H9 (cell line): ENCODE results near the gene PGBD5. TPM values are rescaled to one million over a fixed set of nuclear protein-coding genes. Genes with fewer than 3 reads are reported as not detected.
A peak's percentile ranks its signal among the peaks of the same experiment; 100 is the strongest.

Experiments used
- DNase-seq: peaks from one replicate; pipeline ENCODE4 v3.0.0-alpha.2; 2017
- H2AFZ ChIP-seq: one replicate; pipeline ENCODE4 v1.6.1; 2013; ENCODE audit warnings: mild to moderate bottlenecking, low read length, control low read depth, moderate library complexity
- H2AK5ac ChIP-seq: 2 replicates; pipeline ENCODE4 v1.6.1; 2013; ENCODE audit warnings: low read length, control low read depth, mixed read lengths; ENCODE audit not compliant: insufficient read length
- H2BK120ac ChIP-seq: one replicate; pipeline ENCODE4 v1.6.1; 2013; ENCODE audit warnings: low read depth, mild to moderate bottlenecking, low read length, control low read depth, inconsistent platforms; ENCODE audit not compliant: poor library complexity, severe bottlenecking
- H2BK12ac ChIP-seq: 2 replicates; pipeline ENCODE4 v1.6.1; 2013; ENCODE audit warnings: low read length, control low read depth, mixed read lengths, low read depth; ENCODE audit not compliant: insufficient read length
- H2BK15ac ChIP-seq: 2 replicates; pipeline ENCODE4 v1.6.1; 2013; ENCODE audit warnings: low read depth, low read length, control low read depth
- H2BK20ac ChIP-seq: one replicate; pipeline ENCODE4 v1.6.1; 2013; ENCODE audit warnings: low read depth, mild to moderate bottlenecking, low read length, control low read depth, inconsistent platforms; ENCODE audit not compliant: poor library complexity, severe bottlenecking
- H2BK5ac ChIP-seq: 2 replicates; pipeline ENCODE4 v1.6.1; 2013; ENCODE audit warnings: low read length, control low read depth, mixed read lengths; ENCODE audit not compliant: insufficient read length
- H3K14ac ChIP-seq: 2 replicates; pipeline ENCODE4 v1.6.1; 2013; ENCODE audit warnings: low read length, control low read depth; ENCODE audit not compliant: insufficient read depth
- H3K18ac ChIP-seq: 2 replicates; pipeline ENCODE4 v1.6.1; 2013; ENCODE audit warnings: low read depth, mild to moderate bottlenecking, mixed read lengths, low read length, control low read depth; ENCODE audit not compliant: insufficient read length
- H3K23ac ChIP-seq: 2 replicates; pipeline ENCODE4 v1.6.1; 2013; ENCODE audit warnings: low read length, control low read depth, mixed read lengths, low read depth; ENCODE audit not compliant: insufficient read length
- H3K23me2 ChIP-seq: 2 replicates; pipeline ENCODE4 v1.6.1; 2013; ENCODE audit warnings: low read depth, mild to moderate bottlenecking, mixed read lengths, low read length, control low read depth; ENCODE audit not compliant: insufficient read length, poor library complexity, severe bottlenecking
- H3K27ac ChIP-seq: 2 replicates; pipeline ENCODE4 v1.5.1; 2013; ENCODE audit warnings: low read length, control low read depth, mixed read lengths, low read depth; ENCODE audit not compliant: insufficient read length
- H3K27me3 ChIP-seq: 2 replicates; pipeline ENCODE4 v1.6.1; 2013; ENCODE audit warnings: low read length, control low read depth, inconsistent platforms; ENCODE audit not compliant: insufficient read depth
- H3K4ac ChIP-seq: 2 replicates; pipeline ENCODE4 v1.6.1; 2013; ENCODE audit warnings: low read depth, mild to moderate bottlenecking, control low read depth, inconsistent platforms, low read length, moderate library complexity
- H3K4me1 ChIP-seq: 2 replicates; pipeline ENCODE4 v1.6.1; 2013; ENCODE audit warnings: low read length, control low read depth, inconsistent platforms; ENCODE audit not compliant: insufficient read depth
- H3K4me2 ChIP-seq: 2 replicates; pipeline ENCODE4 v1.6.1; 2013; ENCODE audit warnings: low read length, control low read depth, mixed read lengths; ENCODE audit not compliant: insufficient read length, insufficient read depth
- H3K56ac ChIP-seq: 2 replicates; pipeline ENCODE4 v1.6.1; 2013; ENCODE audit warnings: low read depth, mild to moderate bottlenecking, mixed read lengths, low read length, control low read depth; ENCODE audit not compliant: insufficient read length
- H3K79me1 ChIP-seq: 2 replicates; pipeline ENCODE4 v1.6.1; 2013; ENCODE audit warnings: low read depth, mild to moderate bottlenecking, moderate library complexity, low read length, control low read depth, inconsistent platforms; ENCODE audit not compliant: insufficient read depth, poor library complexity, severe bottlenecking
- H3K79me2 ChIP-seq: 2 replicates; pipeline ENCODE4 v1.6.1; 2013; ENCODE audit warnings: low read length, control low read depth, inconsistent platforms; ENCODE audit not compliant: insufficient read depth
- H3K9ac ChIP-seq: 2 replicates; pipeline ENCODE4 v1.6.1; 2013; ENCODE audit warnings: low read length, control low read depth, mixed read lengths; ENCODE audit not compliant: insufficient read length; ENCODE audit errors: extremely low read depth
- H3K9me3 ChIP-seq: one replicate; pipeline ENCODE4 v1.6.1; 2013; ENCODE audit warnings: low read depth, low read length, inconsistent platforms; ENCODE audit not compliant: control insufficient read depth
- H3T11ph ChIP-seq: one replicate; pipeline ENCODE4 v1.6.1; 2013; ENCODE audit warnings: mild to moderate bottlenecking, low read length, control low read depth, inconsistent platforms
- H4K20me1 ChIP-seq: one replicate; pipeline ENCODE4 v1.6.1; 2013; ENCODE audit not compliant: control insufficient read depth, insufficient read length, insufficient read depth
- H4K5ac ChIP-seq: 2 replicates; pipeline ENCODE4 v1.6.1; 2013; ENCODE audit warnings: low read depth, mild to moderate bottlenecking, mixed read lengths, low read length, control low read depth; ENCODE audit not compliant: insufficient read length
- H4K8ac ChIP-seq: replicated peaks from 2 replicates; pipeline ENCODE4 v1.6.1; 2013; ENCODE audit warnings: low read length, control low read depth, mixed read lengths, low read depth; ENCODE audit not compliant: insufficient read length
- H4K91ac ChIP-seq: 2 replicates; pipeline ENCODE4 v1.6.1; 2013; ENCODE audit warnings: low read depth, mild to moderate bottlenecking, moderate library complexity, mixed read lengths, low read length, control low read depth; ENCODE audit not compliant: insufficient read length
- H3K27ac Mint-ChIP-seq, 3 experiments: 2 replicates in 2 of 3; 3 replicates in 1 of 3; pipeline ENCODE4 v1.8.0; 2020 to 2021; ENCODE audit warnings: mixed read lengths in 3 of 3, mild to moderate bottlenecking in 1 of 3, moderate library complexity in 1 of 3
- H3K27me3 Mint-ChIP-seq: 2 replicates; pipeline ENCODE4 v1.8.0; 2021; ENCODE audit warnings: low read depth, mild to moderate bottlenecking, moderate library complexity, mixed read lengths
- H3K36me3 Mint-ChIP-seq, 3 experiments: 2 replicates in 2 of 3; 3 replicates in 1 of 3; pipeline ENCODE4 v1.8.0; 2020 to 2021; ENCODE audit warnings: low read depth in 3 of 3, mixed read lengths in 3 of 3; ENCODE audit not compliant: insufficient read depth in 1 of 3
- H3K4me1 Mint-ChIP-seq, 2 experiments: 2 replicates each; pipeline ENCODE4 v1.8.0; 2020; ENCODE audit warnings: mixed read lengths in 2 of 2
- H3K4me3 Mint-ChIP-seq, 2 experiments: 2 replicates in 1 of 2; 3 replicates in 1 of 2; pipeline ENCODE4 v1.8.0; 2020 to 2021; ENCODE audit warnings: mild to moderate bottlenecking in 2 of 2, mixed read lengths in 2 of 2, moderate library complexity in 1 of 2
- H3K9me3 Mint-ChIP-seq, 2 experiments: 2 replicates in 1 of 2; 3 replicates in 1 of 2; pipeline ENCODE4 v1.8.0; 2020; ENCODE audit warnings: mild to moderate bottlenecking in 2 of 2, mixed read lengths in 2 of 2, moderate library complexity in 1 of 2
- whole genome bisulfite sequencing: extraction: QIAGEN DNeasy Blood & Tissue Kit; methylation state at CpG from one replicate; pipeline ENCODE4 v1.1.7; 2013; ENCODE audit warnings: missing lambda C conversion rate, low lambda C conversion rate, mixed read lengths; ENCODE audit not compliant: insufficient read length; ENCODE audit errors: extremely low coverage; 5-methylcytosine and 5-hydroxymethylcytosine counted together
- total RNA-seq: library from RNA; stranded (reverse); gene quantifications from 2 replicates; pipeline ENCODE4 v1.2.1, GENCODE V29; 2021
- TF ChIP-seq, protein P1 (sequence below): fragments of 200-600 bp; sonication (generic); conservative IDR thresholded peaks from 3 replicates; pipeline ENCODE4 v1.8.0; 2021; ENCODE audit warnings: antibody characterized with exemption, mild to moderate bottlenecking

The PGBD5 gene
- total RNA-seq, 1 experiment from 2014 or later, result 19.1 TPM

DNA sequence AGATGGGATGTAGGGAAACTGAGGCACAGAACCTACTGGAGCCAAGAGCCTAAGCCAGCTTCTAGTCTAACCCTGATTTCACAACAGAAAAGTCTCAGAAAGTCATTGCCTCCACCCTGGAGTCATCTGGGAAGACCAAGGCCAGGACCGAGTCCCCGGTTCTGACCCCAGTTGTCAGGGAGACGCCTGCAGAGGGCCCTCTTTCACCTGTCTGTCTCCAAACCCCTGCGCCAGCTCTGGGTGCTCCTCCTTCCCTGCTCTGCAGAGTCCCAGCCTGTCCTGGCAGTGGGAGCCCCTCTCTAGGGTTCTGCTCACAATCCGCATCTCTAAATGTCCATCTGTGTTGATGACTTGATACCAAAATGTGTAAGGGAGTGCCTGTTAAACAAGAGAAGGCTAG is 149.7 kb downstream of the PGBD5 start:
- H3K27ac ChIP-seq, result no peak overlapping the region
- H3K9ac ChIP-seq, result no peak overlapping the region
- H4K8ac ChIP-seq, result no peak overlapping the region
- peaks cover 4% of the 10 kb centered on the region; the same call in 1 of the 2 replicates for H3K4me1 ChIP-seq
- no peaks in the 10 kb centered on the region for H3K27me3 ChIP-seq
- no peak overlapping the region for H3K56ac ChIP-seq
- no peaks in the 10 kb centered on the region for H3K27me3 Mint-ChIP-seq
- H3T11ph ChIP-seq, result no peak overlapping the region
- no CpG with 5 or more reads among the region's 5 CpGs for WGBS
- no peak overlapping the region for H2BK15ac ChIP-seq
- H4K5ac ChIP-seq, result no peak overlapping the region
- peaks cover 8 to 17% (median 14%) of the 10 kb centered on the region in 3 experiments; a peak in 6 of 7 replicates for H3K36me3 Mint-ChIP-seq
- H2BK5ac ChIP-seq, result no peak overlapping the region
- no peak overlapping the region for H3K4ac ChIP-seq
- no peak overlapping the region for H2AK5ac ChIP-seq
- no peaks in the 10 kb centered on the region for H3K9me3 ChIP-seq
- H3K23me2 ChIP-seq, result no peaks in the 10 kb centered on the region
- H3K79me1 ChIP-seq, result no peaks in the 10 kb centered on the region
- H3K27ac Mint-ChIP-seq, result peak overlapping the region in 1 of 3 experiments; percentile 49; a peak in 1 of 7 replicates
- H3K9me3 Mint-ChIP-seq, result no peaks in the 10 kb centered on the region
- H2BK12ac ChIP-seq, result no peak overlapping the region
- H3K4me3 Mint-ChIP-seq, result no peak overlapping the region; a peak in 1 of 5 replicates
- H2AFZ ChIP-seq, result no peak overlapping the region
- no peak overlapping the region for H3K23ac ChIP-seq
- H3K14ac ChIP-seq, result no peak overlapping the region
- no peak overlapping the region for H4K91ac ChIP-seq
- H2BK20ac ChIP-seq, result no peak overlapping the region
- TF ChIP-seq, protein P1, sequence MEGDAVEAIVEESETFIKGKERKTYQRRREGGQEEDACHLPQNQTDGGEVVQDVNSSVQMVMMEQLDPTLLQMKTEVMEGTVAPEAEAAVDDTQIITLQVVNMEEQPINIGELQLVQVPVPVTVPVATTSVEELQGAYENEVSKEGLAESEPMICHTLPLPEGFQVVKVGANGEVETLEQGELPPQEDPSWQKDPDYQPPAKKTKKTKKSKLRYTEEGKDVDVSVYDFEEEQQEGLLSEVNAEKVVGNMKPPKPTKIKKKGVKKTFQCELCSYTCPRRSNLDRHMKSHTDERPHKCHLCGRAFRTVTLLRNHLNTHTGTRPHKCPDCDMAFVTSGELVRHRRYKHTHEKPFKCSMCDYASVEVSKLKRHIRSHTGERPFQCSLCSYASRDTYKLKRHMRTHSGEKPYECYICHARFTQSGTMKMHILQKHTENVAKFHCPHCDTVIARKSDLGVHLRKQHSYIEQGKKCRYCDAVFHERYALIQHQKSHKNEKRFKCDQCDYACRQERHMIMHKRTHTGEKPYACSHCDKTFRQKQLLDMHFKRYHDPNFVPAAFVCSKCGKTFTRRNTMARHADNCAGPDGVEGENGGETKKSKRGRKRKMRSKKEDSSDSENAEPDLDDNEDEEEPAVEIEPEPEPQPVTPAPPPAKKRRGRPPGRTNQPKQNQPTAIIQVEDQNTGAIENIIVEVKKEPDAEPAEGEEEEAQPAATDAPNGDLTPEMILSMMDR, result peak; percentile 24; the same call in 1 of the 3 replicates
- no peak overlapping the region for H2BK120ac ChIP-seq
- H3K79me2 ChIP-seq, result no peaks in the 10 kb centered on the region
- no peak for DNase-seq
- H3K4me2 ChIP-seq, result no peak overlapping the region
- no peaks in the 10 kb centered on the region for H4K20me1 ChIP-seq
- H3K4me1 Mint-ChIP-seq, result peaks cover 29 to 33% of the 10 kb centered on the region in 2 experiments
- no peak overlapping the region for H3K18ac ChIP-seq
